HG02973 (cell line): ENCODE measurements around the gene IFITM2.
"Not testable (repeated sequence)": the region's sequence is repeated elsewhere in the genome, so short reads cannot be mapped to it uniquely, and the experiment has no call there.

ENCODE experiments used
- ATAC-seq: cut with Tn5 transposase; IDR thresholded peaks from one replicate; pipeline ENCODE4 v1.9.1; 2021; ENCODE audit warnings: moderate library complexity; ENCODE audit not compliant: unreplicated experiment

IFITM2 gene

GRCh38 chr11:281486-282161 lies 26.0 kb upstream of the IFITM2 start:
- ATAC-seq, result no peak

DNA sequence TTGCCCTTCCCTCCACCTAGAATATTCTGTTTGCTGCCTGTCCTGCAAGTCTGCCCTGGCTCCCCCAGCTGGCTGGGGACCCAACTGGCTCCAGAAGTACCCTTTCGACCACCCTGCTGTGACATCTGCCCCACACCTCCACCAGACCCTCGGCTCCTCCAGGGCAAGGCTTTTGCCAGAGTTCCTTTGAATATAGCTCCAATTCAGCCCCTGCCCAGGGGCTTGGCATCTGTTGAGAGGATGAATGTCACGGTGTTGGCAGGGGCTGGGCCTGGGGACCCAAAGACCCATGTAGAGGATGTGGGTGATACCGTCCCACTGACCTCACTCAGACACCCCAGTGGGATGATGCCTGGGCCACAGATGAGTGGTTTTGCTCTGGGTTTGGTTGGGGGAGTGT lies 25.4 kb upstream of the IFITM2 start:
- ATAC-seq, result no peak

DNA sequence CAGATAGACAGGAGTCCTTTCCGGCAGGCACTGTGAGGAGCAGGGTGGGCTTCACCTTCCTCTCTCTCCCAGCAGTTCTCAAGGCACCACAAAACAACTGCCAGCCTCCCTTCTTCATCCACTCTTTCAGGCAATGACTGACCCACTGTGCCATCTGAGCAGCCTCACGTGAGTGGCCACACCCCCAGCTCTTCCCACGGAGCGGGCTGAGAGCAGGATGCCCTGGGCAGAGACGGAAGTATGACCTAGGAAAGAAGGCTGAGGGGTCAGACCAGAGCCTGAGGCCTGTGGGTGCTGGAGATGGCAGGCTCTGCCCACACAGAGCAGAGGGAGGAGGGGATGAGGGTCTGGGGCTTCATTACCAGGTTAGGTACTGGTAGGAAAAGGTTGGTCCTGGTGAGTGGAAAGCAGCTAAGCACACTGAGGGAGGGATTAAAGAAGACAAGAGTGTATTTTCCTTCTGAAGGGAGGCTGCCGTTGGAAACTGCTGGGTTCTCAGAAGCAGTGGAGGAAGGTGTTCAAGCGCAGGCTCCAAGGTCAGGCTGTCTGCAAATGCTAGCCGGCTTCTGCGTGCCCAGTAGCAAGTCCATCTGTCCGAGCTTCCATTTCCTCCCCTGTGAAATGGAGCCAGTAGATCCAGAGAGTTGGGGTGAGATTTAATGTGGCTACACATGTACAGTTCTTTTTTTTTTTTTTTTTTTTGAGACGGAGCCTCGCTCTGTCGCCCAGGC lies 24.8 kb upstream of the IFITM2 start:
- ATAC-seq, result no peak

GRCh38 chr11:283405-284104 lies 24.1 kb upstream of the IFITM2 start:
- no peak for ATAC-seq

DNA sequence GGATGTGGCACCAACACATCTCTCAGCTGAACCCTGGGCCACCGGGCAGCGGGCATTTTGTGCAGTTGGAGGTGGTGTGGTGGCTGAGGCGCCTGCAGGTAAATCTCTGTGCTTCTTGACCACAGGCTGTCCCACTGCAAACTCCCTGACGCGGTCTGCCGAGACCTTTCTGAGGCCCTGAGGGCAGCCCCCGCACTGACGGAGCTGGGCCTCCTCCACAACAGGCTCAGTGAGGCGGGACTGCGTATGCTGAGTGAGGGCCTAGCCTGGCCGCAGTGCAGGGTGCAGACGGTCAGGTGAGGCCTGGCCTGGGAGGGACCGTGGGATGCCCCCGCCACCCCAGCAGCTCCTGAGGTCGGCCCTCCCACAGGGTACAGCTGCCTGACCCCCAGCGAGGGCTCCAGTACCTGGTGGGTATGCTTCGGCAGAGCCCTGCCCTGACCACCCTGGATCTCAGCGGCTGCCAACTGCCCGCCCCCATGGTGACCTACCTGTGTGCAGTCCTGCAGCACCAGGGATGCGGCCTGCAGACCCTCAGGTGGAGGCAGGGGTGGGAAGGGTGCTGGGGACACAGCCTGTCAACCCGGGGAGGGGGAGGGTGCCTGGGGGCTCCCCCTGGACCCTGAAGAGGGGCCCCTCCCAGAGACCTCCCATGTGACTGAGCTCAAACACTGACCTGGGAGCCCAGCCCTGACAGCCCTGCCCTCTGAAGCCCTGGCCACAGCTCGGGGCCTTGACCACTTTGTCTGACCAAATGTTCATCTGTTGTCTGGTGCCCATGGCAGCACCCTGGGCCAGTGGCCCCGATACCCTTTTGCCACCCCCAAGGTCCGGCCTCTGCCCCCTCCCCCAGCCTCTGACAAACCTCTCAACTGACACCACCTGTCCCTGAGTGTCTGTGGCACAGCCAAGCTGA lies 23.3 kb upstream of the IFITM2 start:
- no peak for ATAC-seq

GRCh38 chr11:285021-285893 lies 22.4 kb upstream of the IFITM2 start:
- ATAC-seq, result no peak

GRCh38 chr11:285894-286220 lies 21.8 kb upstream of the IFITM2 start:
- no peak for ATAC-seq

DNA sequence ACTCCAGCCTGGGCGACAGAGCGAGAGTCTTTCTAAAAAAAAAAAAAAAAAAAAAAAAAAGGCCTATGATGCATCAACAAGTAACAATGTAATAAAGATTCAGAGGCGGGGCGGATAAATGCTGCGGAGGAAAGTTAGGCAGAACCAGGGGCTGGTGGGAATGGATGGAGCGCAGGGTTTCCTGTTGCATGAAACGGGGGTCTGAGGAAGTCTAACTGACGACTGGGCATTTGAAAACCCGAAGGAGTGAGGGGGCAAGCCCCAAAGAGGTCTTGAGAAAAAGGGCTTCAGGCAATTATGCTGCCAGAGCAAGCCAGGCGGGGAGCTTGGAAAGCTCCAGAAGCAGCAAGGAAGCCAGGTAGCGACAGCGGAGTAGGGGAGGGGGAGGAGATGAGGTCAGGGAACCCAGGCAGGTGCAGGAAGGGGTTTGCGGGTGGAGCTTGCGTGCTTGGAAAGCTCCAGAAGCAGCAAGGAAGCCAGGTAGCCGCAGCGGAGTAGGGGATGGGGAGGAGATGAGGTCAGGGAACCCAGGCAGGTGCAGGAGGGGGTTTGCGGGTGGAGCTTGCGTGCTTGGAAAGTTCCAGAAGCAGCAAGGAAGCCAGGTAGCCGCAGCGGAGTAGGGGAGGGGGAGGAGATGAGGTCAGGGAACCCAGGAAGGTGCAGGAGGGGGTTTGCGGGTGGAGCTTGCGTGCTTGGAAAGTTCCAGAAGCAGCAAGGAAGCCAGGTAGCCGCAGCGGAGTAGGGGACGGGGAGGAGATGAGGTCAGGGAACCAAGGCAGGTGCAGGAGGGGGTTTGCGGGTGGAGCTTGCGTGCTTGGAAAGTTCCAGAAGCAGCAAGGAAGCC lies 20.4 kb upstream of the IFITM2 start:
- ATAC-seq, result not testable (repeated sequence)

- ATAC-seq, result no peak
Observed at GRCh38 chr11:287821-288477, 19.7 kb upstream of the IFITM2 start.

DNA sequence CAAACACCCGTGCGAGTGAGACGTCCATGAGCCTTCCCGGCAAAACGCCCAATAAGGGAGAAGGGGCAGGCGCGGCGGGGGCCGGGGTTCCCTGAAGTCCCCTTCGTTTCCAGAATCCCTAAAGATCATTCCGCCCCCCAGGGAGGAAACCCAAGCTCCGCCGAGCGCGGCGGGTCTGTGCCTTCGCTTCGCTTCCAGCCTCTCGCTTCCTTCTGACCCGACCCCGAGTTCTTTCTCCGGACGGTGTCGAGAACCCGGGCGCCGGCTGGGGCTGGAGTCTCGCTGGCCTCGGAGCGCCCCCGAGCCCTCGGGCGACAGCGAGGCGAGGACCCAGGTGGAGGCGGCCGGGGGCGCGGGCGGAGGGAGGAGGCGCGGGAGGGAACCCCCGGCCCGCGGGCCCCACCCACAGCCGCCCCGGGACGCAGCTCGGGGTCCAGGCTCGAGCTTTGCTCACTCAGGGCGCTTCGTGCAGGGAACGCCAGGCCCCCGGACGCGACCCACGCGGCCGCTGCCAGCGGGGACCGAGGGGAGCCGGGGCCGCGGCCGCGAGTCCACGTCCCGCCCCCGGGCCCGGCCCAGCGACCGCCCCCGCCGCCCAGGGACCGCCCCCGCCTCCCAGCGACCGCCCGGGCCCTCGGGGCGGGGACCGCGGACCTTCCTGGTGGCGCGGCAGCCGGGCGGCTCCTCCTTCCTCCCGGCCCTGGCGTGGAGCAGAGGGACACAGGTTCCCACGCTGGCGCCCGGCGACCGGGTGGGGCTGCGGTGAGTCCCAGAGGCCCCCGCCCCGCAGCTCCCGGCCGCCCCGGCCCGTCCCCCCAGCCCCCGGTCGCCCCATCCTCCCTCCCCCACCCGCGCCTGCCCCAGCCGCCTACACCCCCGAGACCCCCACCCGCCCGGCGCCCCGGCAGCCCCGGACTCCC lies 18.9 kb upstream of the IFITM2 start, which contains the start of gene PGGHG:
TSS of gene PGGHG (plus strand) at position 649 of the 920 bp plus-strand sequence. CDS start 691 bp downstream, outside the sequence.
- ATAC-seq, result no peak

DNA sequence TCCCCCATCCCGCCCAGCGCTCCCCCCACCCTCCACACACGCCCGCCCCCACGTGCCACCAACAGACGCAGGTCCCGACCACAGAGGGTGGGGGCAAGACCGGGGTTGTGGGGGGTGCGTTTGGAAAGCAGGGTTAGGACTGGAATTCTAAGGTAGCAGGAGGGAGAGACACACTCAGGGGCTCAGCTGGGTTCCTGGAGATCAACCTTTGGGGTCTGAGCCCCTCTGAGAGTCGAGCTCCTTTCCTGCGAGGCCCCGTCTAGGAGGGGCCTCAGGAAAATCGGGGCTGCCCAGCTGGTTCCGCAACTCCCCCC lies 18.3 kb upstream of the IFITM2 start:
- ATAC-seq, result no peak

- no peak for ATAC-seq
Observed at GRCh38 chr11:289712-290620, 17.6 kb upstream of the IFITM2 start.

DNA sequence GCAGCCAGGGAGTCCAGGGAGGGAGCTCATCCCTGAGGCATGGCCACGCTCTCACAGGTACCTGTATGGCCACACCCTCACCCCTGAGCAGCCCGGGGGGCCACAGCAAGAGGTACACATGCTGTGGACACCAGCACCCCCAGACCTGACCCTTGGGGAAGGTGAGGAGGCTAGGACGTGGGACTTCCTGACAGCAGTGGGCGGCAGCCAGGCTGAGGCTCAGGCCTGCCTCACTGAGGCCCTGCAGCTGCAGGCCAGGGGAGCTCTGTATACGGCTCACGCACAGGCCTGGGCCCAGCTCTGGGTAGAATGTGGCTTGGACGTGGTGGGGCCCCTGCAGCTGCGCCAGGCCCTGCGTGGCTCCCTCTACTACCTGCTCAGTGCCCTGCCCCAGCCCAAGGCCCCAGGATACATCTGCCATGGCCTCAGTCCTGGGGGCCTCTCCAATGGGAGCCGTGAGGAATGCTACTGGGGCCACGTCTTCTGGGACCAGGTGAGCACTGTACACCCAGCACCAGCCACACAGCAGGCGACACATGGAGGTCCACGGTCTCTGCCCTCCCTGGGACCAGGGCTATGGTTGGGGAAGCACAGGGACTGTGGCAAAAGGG lies 16.9 kb upstream of the IFITM2 start:
- ATAC-seq, result no peak

DNA sequence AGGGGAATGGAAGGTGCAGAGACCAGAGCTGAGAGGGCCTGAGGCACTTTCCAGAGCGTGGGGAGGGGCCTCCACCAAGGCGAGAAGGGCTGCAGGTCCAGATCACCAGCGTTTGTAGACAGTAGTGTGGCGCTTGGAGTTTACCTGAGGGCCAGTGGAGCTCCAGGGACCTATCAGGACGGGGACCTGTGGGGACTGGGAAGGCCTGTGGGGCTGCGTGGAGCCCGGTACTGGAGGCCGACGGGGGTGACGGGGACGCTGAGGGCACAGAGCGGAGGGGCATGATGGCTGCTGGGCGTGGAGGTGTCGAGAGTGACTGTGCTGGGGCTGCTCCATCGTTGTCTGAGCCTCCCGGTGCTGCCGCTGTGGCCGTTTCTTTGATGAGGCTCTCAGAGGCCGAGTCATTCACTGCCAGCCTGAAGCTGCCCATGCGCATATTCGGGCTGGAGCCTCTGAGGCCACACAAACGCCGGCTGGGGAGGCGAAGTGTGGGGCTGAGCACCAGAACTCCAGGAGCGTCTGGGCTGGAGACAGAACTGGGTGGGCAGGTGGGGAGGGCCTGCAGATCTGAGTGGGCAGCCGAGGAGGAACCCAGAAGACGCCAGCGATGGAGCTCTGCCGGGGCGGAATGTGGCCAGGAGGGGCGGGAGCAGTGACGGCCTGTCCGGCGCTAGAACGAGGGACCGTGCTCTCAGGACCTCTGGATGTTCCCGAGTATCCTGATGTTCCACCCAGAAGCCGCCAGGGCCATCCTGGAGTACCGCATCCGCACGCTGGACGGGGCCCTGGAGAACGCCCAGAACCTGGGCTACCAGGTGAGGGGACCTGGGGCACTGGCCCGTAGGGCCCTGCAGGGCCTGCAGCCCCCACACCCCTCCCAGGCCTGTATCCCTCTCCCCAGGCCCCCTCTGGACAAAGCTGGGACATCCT lies 16.1 kb upstream of the IFITM2 start:
- ATAC-seq, result no peak
